Middle frontal gyrus (tissue), 1 donor: ENCODE results near the gene PSMG2.
A peak's percentile ranks its signal among the peaks of the same experiment; 100 is the strongest.

Experiments used
- DNase-seq: peaks from one replicate; pipeline ENCODE4 v3.0.0-alpha.2; 2015; ENCODE audit warnings: low spot score; ENCODE audit errors: extremely low spot score

The PSMG2 gene

GRCh38 chr18:12702221-12703095 is at the start of gene PSMG2, which contains the start of gene CEP76:
PSMG2 (plus strand) TSS chr18:12703042; CDS start chr18:12703108, 66 bp downstream.
CEP76 (minus strand) TSS chr18:12702723; CDS start chr18:12702548, 175 bp downstream.
- DNase-seq: peak; percentile 70

- DNase-seq: no peak
Measured at GRCh38 chr18:12654971-12655370, 47.9 kb upstream of the PSMG2 start.

GRCh38 chr18:12656605-12656937 is 46.3 kb upstream of the PSMG2 start:
- DNase-seq: no peak

- no peak for DNase-seq
Measured at GRCh38 chr18:12656938-12657683, 45.7 kb upstream of the PSMG2 start.

GRCh38 chr18:12657684-12658425 is 45.0 kb upstream of the PSMG2 start, which contains the start of gene SPIRE1:
SPIRE1 (minus strand) TSS chr18:12658107; CDS start chr18:12657866, 241 bp downstream.
- peak; percentile 74 for DNase-seq

GRCh38 chr18:12658426-12659138 is 44.3 kb upstream of the PSMG2 start:
- DNase-seq: no peak

- DNase-seq: peak; percentile 67
Measured at GRCh38 chr18:12659904-12660605, 42.8 kb upstream of the PSMG2 start.

GRCh38 chr18:12668041-12668440 is 34.8 kb upstream of the PSMG2 start:
- no peak for DNase-seq

- DNase-seq: no peak
Measured at GRCh38 chr18:12679183-12679786, 23.6 kb upstream of the PSMG2 start.

- DNase-seq: no peak
Measured at GRCh38 chr18:12686100-12686499, 16.7 kb upstream of the PSMG2 start.

GRCh38 chr18:12689256-12689850 is 13.5 kb upstream of the PSMG2 start:
- no peak for DNase-seq

- no peak for DNase-seq
Measured at GRCh38 chr18:12692206-12692605, 10.6 kb upstream of the PSMG2 start.

- no peak for DNase-seq
Measured at GRCh38 chr18:12694032-12694431, 8.8 kb upstream of the PSMG2 start.

- DNase-seq: no peak
Measured at GRCh38 chr18:12699747-12700146, 3.1 kb upstream of the PSMG2 start.

- no peak for DNase-seq
Measured at GRCh38 chr18:12701161-12701560, 1.7 kb upstream of the PSMG2 start.

- no peak for DNase-seq
Measured at GRCh38 chr18:12703096-12703567, 290 bp downstream of the PSMG2 start.

GRCh38 chr18:12703664-12704063 is 822 bp downstream of the PSMG2 start:
- DNase-seq: no peak

GRCh38 chr18:12711446-12711845 is 8.6 kb downstream of the PSMG2 start:
- DNase-seq: no peak

GRCh38 chr18:12721495-12722275 is 18.8 kb downstream of the PSMG2 start:
- no peak for DNase-seq
